H54 (cell line): ENCODE results near the gene GUCA2B.

Experiments used
- DNase-seq: peaks from one replicate; pipeline ENCODE4 v3.0.0; 2011; ENCODE audit warnings: low spot score, mixed read lengths; ENCODE audit not compliant: insufficient read length
- FAIRE-seq: peaks from 3 replicates; lab custom pipeline; 2011; peaks lifted over from hg19 to GRCh38; lab: Jason Lieb, UNC
- POLR2A ChIP-seq: IDR thresholded peaks from 2 replicates; pipeline ENCODE4 v1.6.1; 2011; ENCODE audit warnings: low read depth, mild to moderate bottlenecking, low read length

GUCA2B gene

GRCh38 chr1:42146626-42147320, 6.4 kb upstream of the GUCA2B start:
- TF ChIP-seq POLR2A: no peak
- peak; percentile 78 for DNase-seq
- FAIRE-seq: no peak

GRCh38 chr1:42148166-42148565, 5.0 kb upstream of the GUCA2B start:
- FAIRE-seq (no peak), DNase-seq (no peak)
- no peak for TF ChIP-seq POLR2A

GRCh38 chr1:42150651-42151050, 2.6 kb upstream of the GUCA2B start:
- no peak for TF ChIP-seq POLR2A
- DNase-seq (no peak), FAIRE-seq (no peak)

GRCh38 chr1:42152119-42152518, 1.1 kb upstream of the GUCA2B start:
- no peak for TF ChIP-seq POLR2A
- FAIRE-seq (no peak), DNase-seq (no peak)

GRCh38 chr1:42153624-42154023, 414 bp downstream of the GUCA2B start:
- FAIRE-seq (no peak), DNase-seq (no peak)
- TF ChIP-seq POLR2A: no peak

- FAIRE-seq (no peak), DNase-seq (no peak)
- no peak for TF ChIP-seq POLR2A
These were observed 1.5 kb downstream of the GUCA2B start for GRCh38 chr1:42154685-42155084.

GRCh38 chr1:42155362-42155761, 2.2 kb downstream of the GUCA2B start:
- FAIRE-seq (no peak), DNase-seq (no peak)
- TF ChIP-seq POLR2A: no peak

GRCh38 chr1:42157667-42158066, 4.5 kb downstream of the GUCA2B start:
- TF ChIP-seq POLR2A: no peak
- DNase-seq (no peak), FAIRE-seq (no peak)

GRCh38 chr1:42158189-42158588, 5.0 kb downstream of the GUCA2B start:
- TF ChIP-seq POLR2A: no peak
- DNase-seq: no peak
- FAIRE-seq: no peak

GRCh38 chr1:42162181-42162580, 9.0 kb downstream of the GUCA2B start:
- DNase-seq: no peak

GRCh38 chr1:42163114-42163513, 9.9 kb downstream of the GUCA2B start:
- no peak for FAIRE-seq
- DNase-seq: no peak
- no peak for TF ChIP-seq POLR2A

More at GRCh38 chr1:42162181-42162580, 9.0 kb downstream of the GUCA2B start:
- no peak for TF ChIP-seq POLR2A
- no peak for FAIRE-seq

GRCh38 chr1:42163536-42164503, 10.6 kb downstream of the GUCA2B start:
- FAIRE-seq (no peak), DNase-seq (no peak)
- TF ChIP-seq POLR2A: no peak

- DNase-seq (no peak), FAIRE-seq (no peak)
- no peak for TF ChIP-seq POLR2A
These were observed 11.6 kb downstream of the GUCA2B start, which contains the start of gene GUCA2A for GRCh38 chr1:42164551-42165420. Gene GUCA2A (minus strand): TSS chr1:42164745. CDS start chr1:42164712, 33 bp downstream.
